Endothelial cell of umbilical vein (primary cell): ENCODE measurements around the gene ZFHX2. TPM values are rescaled to one million over a fixed set of nuclear protein-coding genes. Genes with fewer than 3 reads are reported as not detected.
"Not testable (repeated sequence)": the region's sequence is repeated elsewhere in the genome, so short reads cannot be mapped to it uniquely, and the experiment has no call there.

Experiments used
- BruUV-seq: library from RNA; stranded (reverse); fragments of 400-500 nt; replicated peaks from 2 replicates; lab custom pipeline; 2021; lab: Mats Ljungman, UMichigan
- CTCF ChIA-PET: fragments of 300-600, 350-600 bp; sonication (Branson Sonifier 250); formaldehyde crosslinking; loops from one replicate; lab custom pipeline; 2021; ENCODE audit warnings: antibody characterized with exemption, inconsistent platforms; lab: Charles Lee
- POLR2A ChIA-PET: fragments of 300-600, 350-600 bp; sonication (Branson Sonifier 250); formaldehyde crosslinking; loops from one replicate; lab custom pipeline; 2021; ENCODE audit warnings: antibody characterized with exemption, inconsistent platforms; lab: Charles Lee
- DNase-seq: peaks from one replicate; pipeline ENCODE4 v3.0.0-alpha.2; 2011; ENCODE audit warnings: low read depth, low spot score
- FAIRE-seq: peaks from 2 replicates; lab custom pipeline; 2011; peaks lifted over from hg19 to GRCh38; lab: Jason Lieb, UNC
- H2AFZ ChIP-seq: 2 replicates; pipeline ENCODE4 v1.6.0; 2012; ENCODE audit warnings: low read depth, low read length, control low read depth, inconsistent platforms
- H3K27ac ChIP-seq: 2 replicates; pipeline ENCODE4 v1.5.1; 2011; ENCODE audit warnings: low read depth, mild to moderate bottlenecking, control low read depth, low read length, moderate library complexity; ENCODE audit not compliant: insufficient read depth
- H3K27me3 ChIP-seq, 2 experiments: 2 replicates each; pipeline versions ENCODE4 v1.6.0 to v1.6.1; 2011; ENCODE audit warnings: low read length in 2 of 2, mixed read lengths in 1 of 2; ENCODE audit not compliant: control insufficient read depth in 2 of 2, insufficient read depth in 2 of 2
- H3K36me3 ChIP-seq, 2 experiments: 2 replicates in 1 of 2; 3 replicates in 1 of 2; pipeline ENCODE4 v1.5.1; 2011; ENCODE audit warnings: low read length in 2 of 2, mild to moderate bottlenecking in 1 of 2, moderate library complexity in 1 of 2; ENCODE audit not compliant: control insufficient read depth in 2 of 2, insufficient read depth in 2 of 2; ENCODE audit errors: extremely low read depth in 1 of 2
- H3K4me1 ChIP-seq: 3 replicates; pipeline ENCODE4 v1.5.1; 2011; ENCODE audit warnings: mild to moderate bottlenecking, low read length; ENCODE audit not compliant: control insufficient read depth, insufficient read depth; ENCODE audit errors: extremely low read depth
- H3K4me2 ChIP-seq: 2 replicates; pipeline ENCODE4 v1.6.1; 2011; ENCODE audit warnings: low read length, control low read depth, mixed read lengths; ENCODE audit not compliant: insufficient read depth
- H3K4me3 ChIP-seq, 3 experiments: fragments of 200-600 bp in 1 of 3; sonication (generic), shearing (Covaris generic) in 1 of 3; replicated peaks in 1 of 3; 2 replicates each; pipeline ENCODE4 v1.5.1; 2011 to 2016; ENCODE audit warnings: control low read depth in 3 of 3, low read length in 3 of 3, mild to moderate bottlenecking in 2 of 3, inconsistent platforms in 1 of 3, low read depth in 1 of 3, moderate library complexity in 1 of 3; ENCODE audit not compliant: insufficient read depth in 1 of 3
- H3K79me2 ChIP-seq: 2 replicates; pipeline ENCODE4 v1.6.0; 2012; ENCODE audit warnings: low read length, inconsistent platforms; ENCODE audit not compliant: control insufficient read depth, insufficient read depth
- H3K9ac ChIP-seq: replicated peaks from 2 replicates; pipeline ENCODE3; 2011; ENCODE audit warnings: low read length, control low read depth; ENCODE audit not compliant: insufficient read depth; ENCODE audit errors: extremely low read depth
- H3K9me1 ChIP-seq: replicated peaks from 3 replicates; pipeline ENCODE4 v1.6.0; 2011; ENCODE audit warnings: mild to moderate bottlenecking, low read length; ENCODE audit not compliant: control insufficient read depth, insufficient read depth; ENCODE audit errors: extremely low read depth
- H3K9me3 ChIP-seq: replicated peaks from 2 replicates; pipeline ENCODE4 v1.5.1; 2012; ENCODE audit warnings: low read length, inconsistent platforms; ENCODE audit not compliant: control insufficient read depth, insufficient read depth
- H4K20me1 ChIP-seq: replicated peaks from 2 replicates; pipeline ENCODE3; 2011; ENCODE audit warnings: mild to moderate bottlenecking, low read length; ENCODE audit not compliant: control insufficient read depth, insufficient read depth; ENCODE audit errors: extremely low read depth
- EZH2 ChIP-seq: IDR thresholded peaks from 2 replicates; pipeline ENCODE4 v1.6.1; 2012; ENCODE audit warnings: borderline replicate concordance, low read depth, mild to moderate bottlenecking, moderate library complexity, low read length, inconsistent platforms; ENCODE audit not compliant: severe bottlenecking
- FOS ChIP-seq: IDR thresholded peaks from 2 replicates; pipeline ENCODE4 v1.6.1; 2011; ENCODE audit warnings: mild to moderate bottlenecking, low read length, moderate library complexity, borderline replicate concordance; ENCODE audit not compliant: insufficient read depth
- GATA2 ChIP-seq: IDR thresholded peaks from 2 replicates; pipeline ENCODE4 v1.7.0; 2011; ENCODE audit warnings: low read depth, mild to moderate bottlenecking, moderate library complexity, mixed read lengths, low read length; ENCODE audit not compliant: insufficient read length, insufficient read depth
- JUN ChIP-seq: IDR thresholded peaks from 2 replicates; pipeline ENCODE4 v1.6.1; 2011; ENCODE audit warnings: borderline replicate concordance, low read depth; ENCODE audit not compliant: insufficient read length, insufficient read depth
- MYC ChIP-seq: IDR thresholded peaks from one replicate; pipeline ENCODE4 v1.6.1; 2011; ENCODE audit warnings: mild to moderate bottlenecking, low read depth, low read length
- POLR2A ChIP-seq: IDR thresholded peaks from 2 replicates; pipeline ENCODE4 v1.6.1; 2012; ENCODE audit warnings: low read depth, mild to moderate bottlenecking, control low read depth, low read length
- POLR2AphosphoS5 ChIP-seq: IDR thresholded peaks from 2 replicates; pipeline ENCODE4 v1.6.1; 2012; ENCODE audit warnings: low read depth, mild to moderate bottlenecking, control low read depth, low read length, moderate library complexity; ENCODE audit not compliant: insufficient read depth
- dilution Hi-C: fragments of 300-500 bp; cut with MboI; formaldehyde crosslinking; loops from one replicate; pipeline ENCODE4 v1.15.0; 2019; ENCODE audit warnings: low sequenced_read_pairs; ENCODE audit not compliant: extremely low pct_ligation_motif_present
- intact Hi-C: fragments of 100-400 bp; cut with micrococcal nuclease; formaldehyde crosslinking; loops from one replicate; pipeline ENCODE4 v1.10.0; 2022
- polyA plus RNA-seq, 4 experiments: library from polyadenylated mRNA; depleted of rRNA in 3 of 4; stranded (reverse) in 3 of 4; unstranded in 1 of 4; fragments of >200 nt; gene quantifications; 2 replicates each; pipeline versions ENCODE4 v1.2.1 to v1.2.3, GENCODE V29; 2011 to 2012; ENCODE audit warnings: missing spikeins in 1 of 4
- total RNA-seq: library from RNA; stranded (reverse); gene quantifications from 2 replicates; pipeline ENCODE4 v1.2.3, GENCODE V29; 2021
- TF ChIP-seq, protein P1 (sequence below), 2 donors: IDR thresholded peaks; 1 replicate in 1 of 2; 2 replicates in 1 of 2; pipeline ENCODE4 v1.5.1; 2011; ENCODE audit warnings: low read length in 2 of 2, mild to moderate bottlenecking in 2 of 2, moderate library complexity in 2 of 2, control low read depth in 1 of 2, inconsistent platforms in 1 of 2, low read depth in 1 of 2; ENCODE audit not compliant: insufficient read depth in 1 of 2; ENCODE audit errors: extremely low read depth in 1 of 2
- TF ChIP-seq, protein P2 (sequence below): IDR thresholded peaks from 2 replicates; pipeline ENCODE4 v1.6.1; 2011; ENCODE audit not compliant: insufficient read depth, insufficient read length

ZFHX2 gene
- total and polyA plus RNA-seq, 2 donors (not counting 3 experiments of a cell fraction or from before 2014, with no cell fraction given), result 0.25 to 2.3 TPM

DNA sequence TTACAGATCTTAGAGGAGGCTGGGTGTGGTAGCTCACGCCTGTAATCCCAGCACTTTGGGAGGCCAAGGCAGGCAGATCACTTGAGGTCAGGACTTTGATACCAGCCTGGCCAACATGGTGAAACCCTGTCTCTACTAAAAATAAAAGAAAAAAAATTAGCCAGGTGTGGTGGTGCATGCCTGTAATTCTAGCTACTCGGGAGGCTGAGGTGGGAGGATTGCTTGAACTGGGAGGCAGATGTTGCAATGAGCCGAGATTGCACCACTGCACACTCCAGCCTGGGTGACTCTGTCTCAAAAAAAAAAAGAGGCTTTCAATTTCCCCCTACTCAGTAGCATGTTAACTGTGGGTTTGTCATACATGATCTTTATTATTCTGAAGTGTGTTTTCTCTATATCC, 42.6 kb upstream of the ZFHX2 start:
- H3K9me1 ChIP-seq, dilution Hi-C loops, H3K79me2 ChIP-seq, H3K36me3 ChIP-seq, FAIRE-seq, H3K4me3 ChIP-seq, H3K4me2 ChIP-seq, H3K4me1 ChIP-seq, H2AFZ ChIP-seq, intact Hi-C loops, BruUV-seq, H3K27ac ChIP-seq, H4K20me1 ChIP-seq, DNase-seq, POLR2A ChIA-PET, H3K9ac ChIP-seq, H3K27me3 ChIP-seq, H3K9me3 ChIP-seq: not testable (repeated sequence)
- CTCF ChIA-PET, result interaction anchor here (1.1 kb wide), 1 partner anchor 38 kb away, joined by 3 read pairs; no protein-coding TSS in a partner anchor

DNA sequence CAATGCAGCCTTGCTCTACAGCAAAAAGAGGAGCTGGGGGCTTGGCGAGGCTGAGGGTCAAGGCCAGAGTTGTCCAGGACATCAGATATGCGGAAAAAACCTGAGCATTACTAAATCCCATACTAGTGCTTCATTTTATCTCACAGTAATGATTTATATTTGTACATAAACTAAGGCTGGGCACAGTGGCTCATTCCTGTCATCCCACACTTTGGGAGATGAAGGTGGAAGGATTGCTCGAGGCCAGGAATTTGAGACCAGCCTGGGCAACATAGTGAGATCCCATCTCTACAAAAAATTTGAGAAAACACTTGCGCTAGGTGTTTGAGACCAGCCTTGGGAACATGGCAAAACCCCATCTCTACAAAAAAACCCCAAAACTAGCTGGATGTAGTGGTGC, 38.6 kb upstream of the ZFHX2 start:
- Histone ChIP-seq H3K4me3 (no peak overlapping the region), H3K27ac (no peak overlapping the region), H3K79me2 (no peaks in the 10 kb centered on the region), H4K20me1 (no peaks in the 10 kb centered on the region), H3K9me3 (no peaks in the 10 kb centered on the region), H3K9ac (no peak overlapping the region), H2AFZ (no peak overlapping the region), H3K9me1 (no peaks in the 10 kb centered on the region), H3K27me3 (no peaks in the 10 kb centered on the region), H3K4me2 (no peak overlapping the region), H3K36me3 (no peaks in the 10 kb centered on the region), H3K4me1 (peaks cover 5% of the 10 kb centered on the region)
- ChIA-PET POLR2A (no interaction called here), CTCF (interaction anchor here (0.8 to 2.8 kb wide), 3 partner anchors 42 to 468 kb away, joined by 3 to 10 read pairs (median 3); no protein-coding TSS in a partner anchor)
- DNase-seq (no peak), FAIRE-seq (no peak)
- dilution Hi-C loops, result no loop called here
- BruUV-seq, result no TSS peak
- intact Hi-C loops, result no loop called here
- TF ChIP-seq FOS (no peak), POLR2AphosphoS5 (no peak), JUN (no peak), EZH2 (no peak), GATA2 (no peak), MYC (no peak), POLR2A (no peak)
- TF ChIP-seq, protein P1, sequence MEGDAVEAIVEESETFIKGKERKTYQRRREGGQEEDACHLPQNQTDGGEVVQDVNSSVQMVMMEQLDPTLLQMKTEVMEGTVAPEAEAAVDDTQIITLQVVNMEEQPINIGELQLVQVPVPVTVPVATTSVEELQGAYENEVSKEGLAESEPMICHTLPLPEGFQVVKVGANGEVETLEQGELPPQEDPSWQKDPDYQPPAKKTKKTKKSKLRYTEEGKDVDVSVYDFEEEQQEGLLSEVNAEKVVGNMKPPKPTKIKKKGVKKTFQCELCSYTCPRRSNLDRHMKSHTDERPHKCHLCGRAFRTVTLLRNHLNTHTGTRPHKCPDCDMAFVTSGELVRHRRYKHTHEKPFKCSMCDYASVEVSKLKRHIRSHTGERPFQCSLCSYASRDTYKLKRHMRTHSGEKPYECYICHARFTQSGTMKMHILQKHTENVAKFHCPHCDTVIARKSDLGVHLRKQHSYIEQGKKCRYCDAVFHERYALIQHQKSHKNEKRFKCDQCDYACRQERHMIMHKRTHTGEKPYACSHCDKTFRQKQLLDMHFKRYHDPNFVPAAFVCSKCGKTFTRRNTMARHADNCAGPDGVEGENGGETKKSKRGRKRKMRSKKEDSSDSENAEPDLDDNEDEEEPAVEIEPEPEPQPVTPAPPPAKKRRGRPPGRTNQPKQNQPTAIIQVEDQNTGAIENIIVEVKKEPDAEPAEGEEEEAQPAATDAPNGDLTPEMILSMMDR (IDR thresholded peaks at IDR 0.05; ENCODE audit: extremely low read depth in 1 of 2, insufficient read depth in 1 of 2, low read depth in 1 of 2, low read length in 2 of 2), result no peak
- TF ChIP-seq, protein P2, sequence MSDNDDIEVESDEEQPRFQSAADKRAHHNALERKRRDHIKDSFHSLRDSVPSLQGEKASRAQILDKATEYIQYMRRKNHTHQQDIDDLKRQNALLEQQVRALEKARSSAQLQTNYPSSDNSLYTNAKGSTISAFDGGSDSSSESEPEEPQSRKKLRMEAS, result no peak
